Activated CD4-positive, alpha-beta T cell treated with anti-CD3 and anti-CD28 coated beads, Interleukin-2, amount 10 ng/mL, durations not matched to agents 7 days and 5 days (primary cell): Measurements from ENCODE around the gene COL23A1. TPM values are rescaled to one million over a fixed set of nuclear protein-coding genes. Genes with fewer than 3 reads are reported as not detected.
"Not testable (repeated sequence)": the region's sequence is repeated elsewhere in the genome, so short reads cannot be mapped to it uniquely, and the experiment has no call there.

Experiments
- CTCF ChIA-PET: fragments of 350-600 bp; sonication (Branson Sonifier 250); formaldehyde crosslinking; loops from one replicate; lab custom pipeline; 2021; ENCODE audit warnings: antibody characterized with exemption; lab: Charles Lee
- POLR2A ChIA-PET: fragments of 350-600 bp; sonication (Branson Sonifier 250); formaldehyde crosslinking; loops from one replicate; lab custom pipeline; 2021; ENCODE audit warnings: antibody characterized with exemption; lab: Charles Lee
- DNase-seq: peaks from one replicate; pipeline ENCODE4 v3.0.0-alpha.2; 2020
- H3K27ac Mint-ChIP-seq: one replicate; pipeline ENCODE4 v1.8.0; 2021; ENCODE audit warnings: mild to moderate bottlenecking, moderate library complexity, mixed read lengths
- H3K27me3 Mint-ChIP-seq: one replicate; pipeline ENCODE4 v1.8.0; 2021; ENCODE audit warnings: mixed read lengths
- H3K36me3 Mint-ChIP-seq: one replicate; pipeline ENCODE4 v1.8.0; 2021; ENCODE audit warnings: low read depth, mixed read lengths
- H3K4me1 Mint-ChIP-seq: one replicate; pipeline ENCODE4 v1.8.0; 2021; ENCODE audit warnings: mixed read lengths
- H3K4me3 Mint-ChIP-seq: one replicate; pipeline ENCODE4 v1.8.0; 2021; ENCODE audit warnings: mild to moderate bottlenecking, moderate library complexity, mixed read lengths
- H3K9me3 Mint-ChIP-seq: one replicate; pipeline ENCODE4 v1.8.0; 2021; ENCODE audit warnings: mixed read lengths
- total RNA-seq, 2 experiments: library from RNA; stranded (reverse); gene quantifications; one replicate each; pipeline ENCODE4 v1.2.3, GENCODE V29; 2021

COL23A1 gene
- total RNA-seq, 2 experiments from 2014 or later: 0.27 TPM; not detected in 1

DNA sequence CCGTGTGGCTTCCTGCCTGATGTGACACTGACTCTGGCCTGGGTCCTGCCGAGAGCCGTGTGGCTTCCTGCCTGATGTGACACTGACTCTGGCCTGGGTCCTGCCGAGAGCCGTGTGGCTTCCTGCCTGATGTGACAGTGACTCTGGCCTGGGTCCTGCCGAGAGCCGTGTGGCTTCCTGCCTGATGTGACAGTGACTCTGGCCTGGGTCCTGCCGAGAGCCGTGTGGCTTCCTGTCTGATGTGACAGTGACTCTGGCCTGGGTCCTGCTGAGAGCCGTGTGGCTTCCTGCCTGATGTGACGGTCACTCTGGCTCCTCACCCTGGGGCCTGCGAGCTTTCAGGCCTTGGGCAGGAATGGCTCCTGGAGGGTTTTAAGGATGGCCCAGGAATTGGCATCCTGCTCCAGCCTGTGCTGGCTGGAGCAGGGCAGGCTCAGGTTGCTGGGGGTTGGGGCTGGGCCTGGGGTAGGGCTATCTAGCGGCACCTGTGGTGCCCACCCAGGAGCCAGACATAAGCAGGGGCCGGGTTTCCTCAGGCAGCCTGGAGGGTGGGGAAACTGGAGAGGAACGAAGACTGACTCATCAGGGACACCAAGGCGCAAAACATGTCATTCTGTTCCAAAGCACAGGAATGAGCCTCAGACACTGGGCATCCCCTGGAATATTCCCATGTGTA lies 350.4 kb downstream of the COL23A1 start:
- H3K36me3 Mint-ChIP-seq, POLR2A ChIA-PET, H3K9me3 Mint-ChIP-seq, H3K27me3 Mint-ChIP-seq: not testable (repeated sequence)
- CTCF ChIA-PET: interaction anchor here (2.2 kb wide), 1 partner anchor 12 kb away, joined by 6 read pairs; no protein-coding TSS in a partner anchor
- peaks cover 69% of the 10 kb centered on the region for H3K4me1 Mint-ChIP-seq
- peak; percentile 33 for DNase-seq
- H3K27ac Mint-ChIP-seq: peak overlapping the region; percentile 90
- peak overlapping the region; percentile 36 for H3K4me3 Mint-ChIP-seq

DNA sequence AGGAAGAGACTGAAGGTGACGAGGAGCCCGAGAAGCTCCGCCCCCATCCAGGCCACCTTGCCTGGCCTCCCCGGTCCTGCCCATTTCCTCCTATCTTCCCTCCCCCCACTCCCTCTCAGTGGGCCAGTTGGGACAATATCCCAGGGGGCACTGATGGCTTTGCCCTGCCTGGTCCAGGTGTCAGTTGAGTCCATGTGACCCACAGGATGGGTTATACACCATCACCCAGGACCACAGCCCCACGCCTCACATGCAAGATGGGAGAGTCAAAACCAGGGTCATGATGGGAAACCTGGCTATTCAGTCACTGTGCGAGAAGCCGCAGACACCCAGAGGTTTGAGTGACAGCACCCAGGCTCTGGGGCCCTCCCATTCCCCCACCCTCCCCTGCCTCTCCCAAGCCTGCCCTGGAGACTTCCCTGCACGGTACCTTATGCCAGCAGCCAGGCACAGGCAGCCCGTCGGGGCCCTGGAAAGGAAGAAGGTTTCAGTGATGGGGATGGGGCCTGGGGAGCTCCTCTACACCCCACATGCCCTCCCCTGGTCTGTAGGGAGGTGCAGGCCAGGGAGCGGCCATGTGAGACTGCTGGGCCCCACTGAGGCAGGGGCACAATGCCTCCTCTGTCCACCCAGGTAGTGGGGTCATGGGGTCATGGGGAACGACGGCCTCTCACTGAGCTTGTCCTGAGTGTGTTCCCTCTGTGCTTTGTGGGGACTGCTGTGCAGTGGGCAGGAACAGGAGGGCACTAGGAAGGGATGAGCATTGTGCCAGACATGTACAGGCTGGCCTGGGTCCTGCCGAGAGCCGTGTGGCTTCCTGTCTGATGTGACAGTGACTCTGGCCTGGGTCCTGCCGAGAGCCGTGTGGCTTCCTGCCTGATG lies 351.2 kb downstream of the COL23A1 start:
- Mint-ChIP-seq H3K27ac (peak overlapping the region; percentile 94), H3K9me3 (no peaks in the 10 kb centered on the region), H3K36me3 (no peaks in the 10 kb centered on the region), H3K27me3 (no peaks in the 10 kb centered on the region), H3K4me1 (peaks cover 77% of the 10 kb centered on the region), H3K4me3 (no peak overlapping the region)
- CTCF ChIA-PET: interaction anchor here (1.4 to 2.2 kb wide), 2 partner anchors 11 to 38 kb away, joined by 3 to 6 read pairs; no protein-coding TSS in a partner anchor
- POLR2A ChIA-PET: no interaction called here
- peak; percentile 26 for DNase-seq

DNA sequence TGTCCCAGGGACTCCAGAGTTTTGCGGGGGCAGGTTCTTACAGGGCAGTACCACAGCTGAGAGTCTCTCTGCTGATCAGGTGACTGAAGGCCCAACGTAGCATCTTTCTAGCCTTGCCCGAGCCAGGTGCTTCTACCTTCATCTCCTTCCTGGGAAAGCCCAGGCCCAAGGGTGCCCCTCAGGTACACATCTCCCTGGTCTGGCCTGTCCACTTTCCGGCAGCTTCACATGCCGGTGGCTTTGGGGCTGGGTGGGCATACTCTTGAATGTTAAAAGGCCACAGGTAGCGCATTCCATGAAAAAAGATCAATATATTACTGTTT lies 351.9 kb downstream of the COL23A1 start:
- no peak for DNase-seq
- no peaks in the 10 kb centered on the region for H3K9me3 Mint-ChIP-seq
- H3K4me3 Mint-ChIP-seq: peak overlapping the region; percentile 27
- H3K27ac Mint-ChIP-seq: peak overlapping the region; percentile 94
- peaks cover 81% of the 10 kb centered on the region for H3K4me1 Mint-ChIP-seq
- no peaks in the 10 kb centered on the region for H3K36me3 Mint-ChIP-seq
- H3K27me3 Mint-ChIP-seq: no peaks in the 10 kb centered on the region
- POLR2A ChIA-PET: no interaction called here
- CTCF ChIA-PET: interaction anchor here (1.4 to 2.2 kb wide), 2 partner anchors 11 to 37 kb away, joined by 3 to 6 read pairs; no protein-coding TSS in a partner anchor

DNA sequence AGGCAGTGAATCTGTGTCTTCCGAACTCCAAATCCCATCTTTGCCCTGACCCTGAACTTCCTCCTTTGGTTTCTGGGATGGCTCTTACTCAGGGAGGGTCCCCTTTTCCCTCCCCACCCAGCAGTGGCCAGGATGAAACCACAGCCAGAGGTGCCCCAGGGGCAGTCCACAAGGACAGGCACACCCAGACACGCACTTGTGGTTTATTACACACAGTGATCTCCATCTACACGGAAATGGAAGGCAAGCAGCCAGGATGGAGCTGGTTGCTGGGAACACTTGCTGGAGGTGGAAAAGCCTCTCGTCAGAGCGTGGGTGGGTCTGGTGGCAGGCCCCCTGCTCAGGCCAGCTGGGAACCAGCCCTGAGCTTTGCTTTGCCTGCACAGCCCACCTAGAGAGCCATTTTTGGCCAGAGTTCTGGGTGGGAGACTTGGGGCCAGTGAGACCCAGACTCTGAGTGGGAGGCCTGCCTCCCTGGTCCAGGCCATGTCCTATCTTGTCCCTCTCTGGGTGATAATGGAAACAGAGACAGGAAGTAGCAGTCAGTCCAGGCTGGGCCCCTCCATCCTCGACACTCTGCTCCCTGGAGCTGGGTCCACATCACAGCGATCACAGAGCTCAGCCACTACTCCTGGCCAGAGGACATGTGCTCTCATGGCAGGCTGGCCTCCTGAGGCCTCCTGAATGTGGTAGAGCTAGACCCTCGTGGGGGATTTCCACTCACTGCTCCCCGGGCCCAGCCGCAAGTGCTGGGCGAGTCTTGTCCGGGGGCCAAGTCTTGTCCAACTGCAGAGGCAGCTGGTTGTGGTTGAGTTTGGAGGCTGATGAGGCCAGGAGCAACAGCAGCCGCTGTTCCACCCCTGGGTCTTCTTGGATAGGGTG lies 352.5 kb downstream of the COL23A1 start:
- CTCF ChIA-PET: interaction anchor here (0.6 to 2.2 kb wide), 4 partner anchors 10 to 813 kb away, joined by 3 to 6 read pairs (median 4); no protein-coding TSS in a partner anchor
- POLR2A ChIA-PET: no interaction called here
- Mint-ChIP-seq H3K27me3 (no peaks in the 10 kb centered on the region), H3K36me3 (no peaks in the 10 kb centered on the region), H3K27ac (peak overlapping the region; percentile 94), H3K4me3 (peak overlapping the region; percentile 27), H3K4me1 (peaks cover 84% of the 10 kb centered on the region), H3K9me3 (no peaks in the 10 kb centered on the region)
- DNase-seq: no peak

DNA sequence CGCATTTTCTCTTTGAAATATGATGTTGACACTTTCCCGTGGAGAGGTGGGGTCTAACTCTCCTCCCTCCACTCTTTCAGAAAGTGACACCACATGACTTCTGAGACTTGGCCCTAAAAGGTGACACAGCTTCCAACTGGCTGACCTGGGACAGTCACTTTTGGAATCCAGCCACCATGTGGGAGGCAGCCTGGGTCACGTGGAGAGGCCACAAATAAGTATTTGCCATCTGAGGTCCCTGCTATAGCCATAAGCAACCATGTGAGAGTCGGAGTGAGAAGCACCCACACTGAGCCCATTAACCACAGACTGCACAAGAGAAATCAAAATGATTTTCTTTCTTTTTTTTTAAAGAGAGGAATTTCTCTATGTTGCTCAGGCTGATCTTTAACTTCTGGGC lies 353.5 kb downstream of the COL23A1 start:
- Mint-ChIP-seq H3K36me3 (peaks cover 3% of the 10 kb centered on the region), H3K9me3 (no peaks in the 10 kb centered on the region), H3K4me1 (peaks cover 79% of the 10 kb centered on the region), H3K27me3 (no peaks in the 10 kb centered on the region), H3K4me3 (no peak overlapping the region), H3K27ac (peak overlapping the region; percentile 94)
- ChIA-PET POLR2A (no interaction called here), CTCF (interaction anchor here (0.8 to 1.8 kb wide), 2 partner anchors 12 to 1718 kb away, joined by 3 to 4 read pairs; no protein-coding TSS in a partner anchor)
- no peak for DNase-seq

DNA sequence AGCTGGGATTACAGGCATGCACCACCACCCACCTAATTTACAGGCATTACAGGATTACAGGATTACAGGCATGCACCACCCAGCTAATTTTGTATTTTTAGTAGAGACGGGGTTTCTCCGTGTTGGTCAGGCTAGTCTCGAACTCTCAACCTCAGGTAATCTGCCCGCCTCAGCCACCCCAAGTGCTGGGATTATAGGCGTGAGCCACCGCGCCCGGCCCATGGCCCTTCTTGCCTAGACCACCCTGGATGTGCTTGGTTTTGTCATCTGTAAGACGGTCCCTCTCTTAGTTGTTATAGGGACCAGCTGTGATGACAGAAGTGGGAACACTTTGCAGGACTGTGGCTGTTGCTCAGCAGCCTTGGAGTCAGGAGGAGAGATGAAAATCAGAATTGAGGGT lies 354.1 kb downstream of the COL23A1 start:
- H3K36me3 Mint-ChIP-seq: peaks cover 9% of the 10 kb centered on the region
- no peaks in the 10 kb centered on the region for H3K9me3 Mint-ChIP-seq
- no peaks in the 10 kb centered on the region for H3K27me3 Mint-ChIP-seq
- ChIA-PET CTCF (interaction anchor here (0.6 to 1.8 kb wide), 4 partner anchors 12 to 1717 kb away, joined by 3 to 4 read pairs (median 3); no protein-coding TSS in a partner anchor), POLR2A (no interaction called here)
- peak overlapping the region; percentile 31 for H3K27ac Mint-ChIP-seq
- DNase-seq: no peak
- H3K4me1 Mint-ChIP-seq: peaks cover 79% of the 10 kb centered on the region
- H3K4me3 Mint-ChIP-seq: no peak overlapping the region

DNA sequence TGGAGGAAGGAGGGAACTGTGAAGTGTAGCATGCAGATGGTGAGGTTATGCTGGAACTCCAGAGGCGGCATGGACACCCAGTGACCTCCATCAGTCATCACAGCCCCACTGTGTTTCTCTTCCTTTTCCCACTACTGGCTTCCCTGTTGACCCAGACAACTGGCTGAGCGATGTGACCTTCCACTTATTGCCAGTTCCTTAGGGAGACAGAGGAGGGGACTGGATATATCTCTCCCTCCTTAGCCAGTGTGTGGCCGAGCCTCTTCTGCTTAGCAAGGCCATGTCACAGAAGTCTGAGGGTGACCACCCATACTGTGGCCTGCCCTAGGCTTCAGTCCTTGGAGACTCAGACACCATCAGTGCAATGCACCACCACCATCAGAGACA lies 354.6 kb downstream of the COL23A1 start:
- no peak overlapping the region for H3K4me3 Mint-ChIP-seq
- H3K36me3 Mint-ChIP-seq: peaks cover 14% of the 10 kb centered on the region
- CTCF ChIA-PET: interaction anchor here (0.6 to 2.0 kb wide), 8 partner anchors 8 to 1717 kb away, joined by 3 to 9 read pairs (median 4); partner anchors contain the start of gene COL23A1
- H3K9me3 Mint-ChIP-seq: no peaks in the 10 kb centered on the region
- POLR2A ChIA-PET: no interaction called here
- H3K27me3 Mint-ChIP-seq: no peaks in the 10 kb centered on the region
- no peak for DNase-seq
- H3K27ac Mint-ChIP-seq: peak overlapping the region; percentile 36
- peaks cover 79% of the 10 kb centered on the region for H3K4me1 Mint-ChIP-seq

DNA sequence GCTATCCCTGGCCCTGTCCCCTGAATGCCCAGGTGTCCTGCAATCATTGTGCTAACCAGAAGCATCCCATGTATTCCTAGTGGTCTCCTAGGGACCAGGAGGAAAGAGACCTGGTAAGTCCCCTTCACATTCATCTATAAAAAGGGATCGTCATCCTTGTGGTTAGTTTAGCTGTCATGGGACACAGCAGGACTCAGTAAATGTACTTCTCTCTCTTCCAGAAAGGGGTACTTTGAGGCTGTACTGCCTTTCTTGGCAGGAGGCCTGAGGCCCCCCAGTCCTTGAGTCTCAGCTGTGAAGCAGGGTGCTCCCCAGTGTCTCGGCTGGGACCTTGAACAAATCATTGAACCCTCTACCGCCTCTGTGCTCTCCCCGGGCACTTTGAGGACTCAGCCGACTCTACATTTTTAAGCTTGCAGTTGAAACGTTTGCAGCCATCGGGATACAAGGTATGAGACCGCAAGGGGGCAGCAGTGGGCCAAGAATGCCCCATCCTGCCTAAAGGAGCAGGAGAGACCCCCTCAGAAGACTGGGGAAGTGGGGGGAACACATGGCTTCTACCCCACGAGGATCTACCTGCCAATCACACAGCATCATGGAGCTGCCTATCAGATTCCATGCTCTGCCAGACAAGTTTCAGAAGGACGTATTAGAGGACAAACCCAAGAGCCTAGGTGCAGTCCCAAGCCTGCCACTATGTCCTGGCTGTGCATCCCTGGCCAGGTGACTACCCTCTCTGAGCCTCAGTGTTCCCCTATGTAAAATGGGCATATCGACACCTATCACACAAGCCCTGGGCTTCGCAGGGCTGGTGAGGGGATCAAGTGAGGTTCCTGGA lies 355.2 kb downstream of the COL23A1 start:
- H3K27ac Mint-ChIP-seq: peak overlapping the region; percentile 72
- H3K36me3 Mint-ChIP-seq: peaks cover 20% of the 10 kb centered on the region
- H3K27me3 Mint-ChIP-seq: no peaks in the 10 kb centered on the region
- no peak overlapping the region for H3K4me3 Mint-ChIP-seq
- H3K9me3 Mint-ChIP-seq: no peaks in the 10 kb centered on the region
- CTCF ChIA-PET: interaction anchor here (0.6 to 2.0 kb wide), 6 partner anchors 9 to 1370 kb away, joined by 3 to 9 read pairs (median 4); partner anchors contain the start of gene COL23A1
- DNase-seq: peak; percentile 81
- H3K4me1 Mint-ChIP-seq: peaks cover 81% of the 10 kb centered on the region
- POLR2A ChIA-PET: no interaction called here

DNA sequence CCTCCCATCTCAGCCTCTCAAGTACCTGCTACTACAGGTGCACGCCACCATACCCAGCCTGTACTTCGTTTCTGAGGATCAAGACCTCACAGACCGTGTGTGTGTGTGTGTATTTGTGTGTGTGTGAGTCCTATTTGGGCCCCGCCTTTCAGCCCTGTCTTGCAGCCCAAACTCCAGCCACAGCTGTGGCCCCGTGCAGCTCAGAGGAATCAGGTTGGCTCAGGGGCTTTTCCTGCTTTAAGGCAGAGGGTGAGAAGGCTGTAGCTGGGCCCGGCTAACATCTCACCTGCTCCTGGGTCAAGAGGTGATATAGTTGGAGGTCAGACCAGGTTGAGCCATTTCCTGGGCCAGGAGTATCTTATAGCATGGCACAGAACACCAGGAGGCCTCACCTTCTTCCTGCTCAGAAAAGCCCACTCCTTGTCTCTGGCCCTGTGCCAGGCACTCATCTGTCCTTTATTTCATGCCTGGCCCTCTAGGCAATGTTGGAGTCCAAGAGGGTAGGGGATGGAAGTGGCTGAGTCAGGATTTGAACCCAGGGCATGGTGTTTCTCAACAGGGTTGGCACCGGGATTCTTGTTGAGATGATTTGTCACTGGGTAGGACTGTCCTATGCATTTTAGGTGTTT lies 356.0 kb downstream of the COL23A1 start:
- H3K36me3 Mint-ChIP-seq: peaks cover 26% of the 10 kb centered on the region
- peak overlapping the region; percentile 90 for H3K27ac Mint-ChIP-seq
- ChIA-PET CTCF (interaction anchor here (0.6 to 2.0 kb wide), 6 partner anchors 10 to 1371 kb away, joined by 3 to 9 read pairs (median 4); partner anchors contain the start of gene COL23A1), POLR2A (no interaction called here)
- no peaks in the 10 kb centered on the region for H3K27me3 Mint-ChIP-seq
- H3K4me3 Mint-ChIP-seq: no peak overlapping the region
- H3K4me1 Mint-ChIP-seq: peaks cover 84% of the 10 kb centered on the region
- DNase-seq: no peak
- H3K9me3 Mint-ChIP-seq: no peaks in the 10 kb centered on the region

DNA sequence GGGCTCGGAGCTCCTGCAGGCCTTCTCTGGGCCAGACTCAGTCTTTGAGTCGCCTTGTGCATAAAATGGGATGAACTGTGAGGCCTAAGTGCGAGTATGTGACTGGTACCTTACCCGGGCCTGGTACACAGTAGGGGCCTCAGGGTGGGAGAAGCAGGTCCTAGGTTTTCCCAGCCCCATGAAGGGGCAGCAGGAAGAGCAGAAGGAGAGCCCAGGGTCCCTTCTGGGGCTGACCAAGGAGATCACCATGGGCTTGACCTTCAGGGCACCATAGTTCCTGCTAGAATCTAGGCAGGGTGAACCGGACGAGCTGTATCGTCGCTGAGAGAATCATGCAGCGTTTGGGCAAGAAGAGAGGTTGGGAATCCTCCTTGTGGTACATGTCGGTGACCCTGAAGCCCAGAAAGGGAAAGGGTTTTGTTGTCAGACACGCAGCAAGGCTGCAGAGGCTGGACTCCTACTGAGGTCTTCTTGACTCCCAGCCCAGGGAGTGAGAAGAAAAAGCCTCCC lies 357.2 kb downstream of the COL23A1 start:
- no peaks in the 10 kb centered on the region for H3K9me3 Mint-ChIP-seq
- CTCF ChIA-PET: no interaction called here
- H3K27ac Mint-ChIP-seq: peak overlapping the region; percentile 90
- DNase-seq: no peak
- H3K27me3 Mint-ChIP-seq: no peaks in the 10 kb centered on the region
- H3K4me1 Mint-ChIP-seq: peaks cover 79% of the 10 kb centered on the region
- POLR2A ChIA-PET: no interaction called here
- H3K4me3 Mint-ChIP-seq: peak overlapping the region; percentile 65
- peaks cover 33% of the 10 kb centered on the region for H3K36me3 Mint-ChIP-seq
